Measurements from ENCODE around the gene PSMF1. TPM values are rescaled to one million over a fixed set of nuclear protein-coding genes. Genes with fewer than 3 reads are reported as not detected.
A peak's percentile ranks its signal among the peaks of the same experiment; 100 is the strongest.
"Not testable (repeated sequence)": the region's sequence is repeated elsewhere in the genome, so short reads cannot be mapped to it uniquely, and the experiment has no call there.

The PSMF1 gene
- total RNA-seq, 1 donor from 2014 or later, result 129 TPM

DNA sequence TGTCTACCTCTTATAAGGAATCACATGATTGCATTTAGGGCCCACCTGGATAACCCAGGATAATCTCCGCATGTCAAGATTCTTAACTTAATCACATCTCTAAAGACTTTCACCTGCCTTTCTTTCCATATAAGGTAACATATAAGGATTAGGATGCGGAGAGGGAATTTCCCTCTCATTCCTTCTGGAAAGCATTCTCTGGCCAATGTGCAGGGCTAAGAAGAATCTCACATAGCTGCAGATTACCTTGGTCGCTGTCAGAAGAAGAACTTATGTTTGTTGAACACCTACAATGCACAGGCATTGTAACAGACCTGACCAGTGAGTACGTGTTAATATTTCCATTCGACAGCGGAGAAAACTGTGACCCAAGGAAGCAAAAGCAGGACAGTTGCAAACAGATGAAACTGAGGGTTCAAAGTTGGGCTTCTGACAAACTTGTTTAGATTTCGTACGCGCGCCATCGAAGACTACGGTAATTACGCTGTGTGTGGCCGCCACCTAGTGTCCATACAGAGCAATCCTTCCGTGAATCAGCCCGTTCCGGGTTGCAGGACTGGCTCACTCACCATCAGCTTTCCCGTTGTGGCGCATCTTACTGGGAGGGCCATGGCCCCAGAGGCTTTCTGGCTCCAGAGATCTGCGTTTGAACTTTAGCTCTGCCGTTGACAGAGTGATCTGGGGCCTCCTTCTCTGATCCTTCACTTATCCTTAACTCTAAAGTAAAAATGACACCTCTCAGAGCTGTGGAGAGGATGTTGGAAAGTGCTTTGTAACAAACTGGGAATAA, 94.4 kb downstream of the PSMF1 start:
- Mint-ChIP-seq H3K4me3 (ENCODE audit: unreplicated experiment) (no peak overlapping the region), H3K27ac (ENCODE audit: unreplicated experiment) (no peak overlapping the region), H3K27me3 (ENCODE audit: unreplicated experiment) (peaks cover 66% of the 10 kb centered on the region), H3K4me1 (ENCODE audit: unreplicated experiment) (no peaks in the 10 kb centered on the region), H3K9me3 (ENCODE audit: unreplicated experiment) (no peaks in the 10 kb centered on the region), H3K36me3 (ENCODE audit: unreplicated experiment) (no peaks in the 10 kb centered on the region)
- DNase-seq (ENCODE audit: extremely low spot score, unreplicated experiment), result no peak
- TF ChIP-seq, protein P1, sequence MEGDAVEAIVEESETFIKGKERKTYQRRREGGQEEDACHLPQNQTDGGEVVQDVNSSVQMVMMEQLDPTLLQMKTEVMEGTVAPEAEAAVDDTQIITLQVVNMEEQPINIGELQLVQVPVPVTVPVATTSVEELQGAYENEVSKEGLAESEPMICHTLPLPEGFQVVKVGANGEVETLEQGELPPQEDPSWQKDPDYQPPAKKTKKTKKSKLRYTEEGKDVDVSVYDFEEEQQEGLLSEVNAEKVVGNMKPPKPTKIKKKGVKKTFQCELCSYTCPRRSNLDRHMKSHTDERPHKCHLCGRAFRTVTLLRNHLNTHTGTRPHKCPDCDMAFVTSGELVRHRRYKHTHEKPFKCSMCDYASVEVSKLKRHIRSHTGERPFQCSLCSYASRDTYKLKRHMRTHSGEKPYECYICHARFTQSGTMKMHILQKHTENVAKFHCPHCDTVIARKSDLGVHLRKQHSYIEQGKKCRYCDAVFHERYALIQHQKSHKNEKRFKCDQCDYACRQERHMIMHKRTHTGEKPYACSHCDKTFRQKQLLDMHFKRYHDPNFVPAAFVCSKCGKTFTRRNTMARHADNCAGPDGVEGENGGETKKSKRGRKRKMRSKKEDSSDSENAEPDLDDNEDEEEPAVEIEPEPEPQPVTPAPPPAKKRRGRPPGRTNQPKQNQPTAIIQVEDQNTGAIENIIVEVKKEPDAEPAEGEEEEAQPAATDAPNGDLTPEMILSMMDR (IDR thresholded peaks at IDR 0.05), result peak; percentile 81

DNA sequence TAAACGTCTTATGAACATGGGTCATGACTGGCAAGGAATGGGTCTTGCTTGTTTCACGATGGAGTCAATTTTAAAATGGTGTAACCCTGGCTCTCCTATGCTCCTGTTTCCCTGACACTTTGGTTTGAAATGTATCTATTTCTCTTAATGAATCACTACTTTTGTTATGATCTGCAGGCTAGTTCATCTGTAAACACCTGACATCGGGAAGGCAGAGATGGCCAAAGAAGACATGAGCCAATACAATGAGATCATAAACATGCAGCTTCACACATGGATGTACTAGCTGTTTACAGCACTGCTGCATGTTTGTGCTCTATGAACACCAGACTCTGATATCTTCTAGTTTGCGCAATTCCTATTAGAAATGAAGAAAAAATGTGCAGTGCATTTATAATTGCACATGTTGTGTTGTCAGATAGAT, 96.4 kb downstream of the PSMF1 start:
- no peaks in the 10 kb centered on the region for H3K9me3 Mint-ChIP-seq (ENCODE audit: unreplicated experiment)
- no peaks in the 10 kb centered on the region for H3K36me3 Mint-ChIP-seq (ENCODE audit: unreplicated experiment)
- TF ChIP-seq, protein P1 (IDR thresholded peaks at IDR 0.05), result no peak
- no peaks in the 10 kb centered on the region for H3K4me1 Mint-ChIP-seq (ENCODE audit: unreplicated experiment)
- no peak for DNase-seq (ENCODE audit: extremely low spot score, unreplicated experiment)
- H3K4me3 Mint-ChIP-seq (ENCODE audit: unreplicated experiment), result no peak overlapping the region
- no peak overlapping the region for H3K27ac Mint-ChIP-seq (ENCODE audit: unreplicated experiment)
- peaks cover 67% of the 10 kb centered on the region for H3K27me3 Mint-ChIP-seq (ENCODE audit: unreplicated experiment)

DNA sequence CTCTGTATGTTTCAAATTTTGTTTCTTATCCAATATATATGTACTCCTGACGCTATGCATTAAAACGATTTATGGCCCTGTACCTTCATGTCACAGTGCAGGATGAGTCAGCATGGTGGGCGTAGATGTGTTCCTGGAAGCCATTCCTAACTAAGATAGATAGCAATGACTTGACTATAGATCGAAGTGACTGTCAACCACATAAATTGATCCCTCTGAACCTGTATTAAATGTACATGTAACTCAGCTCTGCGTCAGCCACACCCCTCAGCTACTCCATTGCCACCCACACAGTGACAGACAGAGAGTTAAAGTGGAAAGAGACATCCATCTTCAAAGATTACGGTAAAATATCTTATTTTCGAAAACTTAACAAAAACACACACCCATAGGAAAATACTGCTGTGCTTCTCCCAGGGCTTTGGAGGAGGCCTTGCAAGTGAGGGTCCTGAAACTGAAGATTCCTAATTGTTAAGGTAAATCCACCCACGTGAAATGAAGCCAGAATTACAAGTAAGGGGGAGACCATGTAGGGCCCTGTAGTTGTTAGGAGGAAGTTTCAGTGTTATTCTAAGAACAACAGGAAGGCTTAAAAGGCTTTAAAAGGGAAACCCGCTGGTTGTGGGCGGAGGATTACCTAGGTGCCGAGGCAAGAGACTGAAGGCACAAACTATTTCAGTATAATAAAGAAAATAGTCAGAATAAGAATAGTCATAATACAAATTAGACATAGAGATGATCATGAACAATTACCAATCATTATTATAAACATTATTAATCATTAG, 97.2 kb downstream of the PSMF1 start:
- no peak overlapping the region for H3K27ac Mint-ChIP-seq (ENCODE audit: unreplicated experiment)
- TF ChIP-seq, protein P1 (IDR thresholded peaks at IDR 0.05), result no peak
- no peak overlapping the region for H3K4me3 Mint-ChIP-seq (ENCODE audit: unreplicated experiment)
- peaks cover 70% of the 10 kb centered on the region for H3K27me3 Mint-ChIP-seq (ENCODE audit: unreplicated experiment)
- no peaks in the 10 kb centered on the region for H3K4me1 Mint-ChIP-seq (ENCODE audit: unreplicated experiment)
- no peak for DNase-seq (ENCODE audit: extremely low spot score, unreplicated experiment)
- H3K9me3 Mint-ChIP-seq (ENCODE audit: unreplicated experiment), result no peaks in the 10 kb centered on the region
- H3K36me3 Mint-ChIP-seq (ENCODE audit: unreplicated experiment), result no peaks in the 10 kb centered on the region

DNA sequence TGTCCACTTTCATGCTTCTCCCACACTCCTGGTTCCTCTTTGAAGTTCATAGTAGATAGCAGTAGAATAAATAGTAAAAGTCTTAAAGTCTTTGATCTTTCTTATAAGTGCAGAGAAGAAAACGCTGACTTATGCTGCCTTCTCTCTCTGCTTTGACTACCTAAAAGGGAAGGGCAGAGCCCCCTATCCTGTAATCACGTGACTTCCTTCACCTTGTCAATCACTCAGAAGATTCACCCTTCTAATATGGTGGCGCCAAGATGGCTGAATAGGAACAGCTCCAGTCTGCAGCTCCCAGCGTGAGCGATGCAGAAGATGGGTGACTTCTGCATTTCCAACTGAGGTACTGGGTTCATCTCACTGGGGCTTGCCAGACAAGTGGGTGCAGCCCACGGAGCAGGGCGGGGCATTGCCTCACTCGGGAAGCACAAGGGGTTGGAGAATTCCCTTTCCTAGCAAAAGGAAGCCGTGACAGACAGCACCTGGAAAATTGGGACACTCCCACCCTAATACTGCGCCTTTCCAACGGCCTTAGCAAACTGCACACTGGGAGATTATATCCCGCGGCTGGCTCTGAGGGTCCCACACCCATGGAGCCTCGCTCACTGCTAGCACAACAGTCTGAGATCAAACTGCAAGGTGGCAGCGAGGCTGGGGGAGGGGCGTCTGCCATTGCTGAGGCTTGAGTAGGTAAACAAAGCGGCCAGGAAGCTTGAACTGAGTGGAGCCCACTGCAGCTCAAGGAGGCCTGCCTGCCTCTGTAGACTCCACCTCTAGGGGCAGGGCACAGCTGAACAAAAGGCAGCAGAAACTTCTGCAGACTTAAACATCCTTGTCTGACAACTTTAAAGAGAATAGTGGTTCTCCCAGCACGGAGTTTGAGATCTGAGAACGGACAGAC, 98.4 kb downstream of the PSMF1 start:
- DNase-seq (ENCODE audit: extremely low spot score, unreplicated experiment); H3K27ac Mint-ChIP-seq (ENCODE audit: unreplicated experiment); H3K9me3 Mint-ChIP-seq (ENCODE audit: unreplicated experiment); H3K36me3 Mint-ChIP-seq (ENCODE audit: unreplicated experiment); H3K4me1 Mint-ChIP-seq (ENCODE audit: unreplicated experiment); H3K4me3 Mint-ChIP-seq (ENCODE audit: unreplicated experiment): not testable (repeated sequence)
- peaks cover 71% of the 10 kb centered on the region for H3K27me3 Mint-ChIP-seq (ENCODE audit: unreplicated experiment)

Other genes with a start within 250 kb of the PSMF1 start
- not detected in 2 replicates for gene ANGPT4, start 202.3 kb upstream of the PSMF1 start, total RNA-seq
- gene RSPO4, start 116.3 kb upstream of the PSMF1 start, total RNA-seq, result not detected in 2 replicates
- not detected in 2 replicates for gene TMEM74B, start 66.4 kb downstream of the PSMF1 start, total RNA-seq
- gene C20orf202, start 84.9 kb downstream of the PSMF1 start, total RNA-seq, result not detected in 2 replicates
- not detected in 2 replicates for gene RAD21L1, start 107.4 kb downstream of the PSMF1 start, total RNA-seq
- 8.0 and 8.9 TPM in 2 replicates for gene SNPH, start 147.7 kb downstream of the PSMF1 start, total RNA-seq
- 0.97 and 1.6 TPM in 2 replicates for gene SDCBP2, start 210.5 kb downstream of the PSMF1 start, total RNA-seq